Fibroblast of skin of right biceps (primary cell): ENCODE measurements around the gene DDX19B.
A peak's percentile ranks its signal among the peaks of the same experiment; 100 is the strongest.

Source experiments
- DNase-seq: peaks from one replicate; pipeline ENCODE4 v3.0.0-alpha.2; 2013

Gene DDX19B

DNA sequence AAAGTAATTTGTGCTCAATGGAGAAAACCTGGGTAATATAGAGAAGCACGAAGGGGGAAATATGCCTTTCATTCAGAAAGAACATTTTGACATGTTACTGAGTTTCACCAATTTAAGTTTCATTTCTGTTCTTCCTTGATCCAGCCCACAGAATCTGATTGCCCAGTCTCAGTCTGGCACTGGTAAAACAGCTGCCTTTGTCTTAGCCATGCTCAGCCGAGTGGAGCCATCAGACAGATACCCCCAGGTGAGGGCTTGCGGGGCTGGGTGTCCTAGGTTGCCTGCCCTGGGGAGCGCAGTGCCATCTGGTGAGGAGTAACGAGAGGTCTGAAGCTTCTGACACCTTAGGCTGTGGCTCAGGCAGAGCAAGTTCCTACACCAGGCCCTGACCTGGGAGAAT lies 65.4 kb downstream of the DDX19B start:
- DNase-seq = no peak

DNA sequence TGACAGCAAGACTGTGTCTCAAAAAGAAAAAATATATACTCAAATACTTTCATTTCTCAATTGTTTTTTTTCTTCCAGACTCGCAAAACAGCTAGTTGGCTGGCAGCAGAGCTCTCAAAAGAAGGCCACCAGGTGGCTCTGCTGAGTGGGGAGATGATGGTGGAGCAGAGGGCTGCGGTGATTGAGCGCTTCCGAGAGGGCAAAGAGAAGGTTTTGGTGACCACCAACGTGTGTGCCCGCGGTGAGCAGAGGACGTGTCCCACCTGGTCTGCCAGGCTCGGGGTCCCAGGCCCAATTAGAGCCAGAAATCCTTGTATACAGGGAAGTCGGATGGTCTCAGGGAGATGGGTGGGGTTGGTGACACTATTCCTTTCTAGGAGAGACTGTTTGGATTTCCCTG lies 71.2 kb downstream of the DDX19B start:
- DNase-seq = peak; percentile 12

DNA sequence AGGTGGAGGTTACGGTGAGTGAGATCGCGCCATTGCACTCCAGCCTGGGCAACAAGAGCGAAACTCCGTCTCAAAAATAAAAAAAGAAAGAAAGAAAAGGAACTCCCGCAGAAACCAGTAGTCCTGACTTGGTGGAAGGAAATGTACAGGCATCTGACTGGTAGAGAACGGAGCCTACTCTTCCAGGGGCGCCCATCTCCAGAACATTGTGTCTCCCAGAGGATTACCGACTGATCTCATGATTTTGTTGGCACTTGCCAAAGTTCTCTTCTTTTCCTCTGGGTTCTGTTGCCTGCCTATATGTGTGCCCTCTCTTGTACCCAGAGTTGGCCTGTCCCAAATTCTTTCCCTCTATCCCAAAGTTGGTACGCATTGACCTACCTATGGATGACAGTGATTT lies 71.9 kb downstream of the DDX19B start:
- DNase-seq = no peak

DNA sequence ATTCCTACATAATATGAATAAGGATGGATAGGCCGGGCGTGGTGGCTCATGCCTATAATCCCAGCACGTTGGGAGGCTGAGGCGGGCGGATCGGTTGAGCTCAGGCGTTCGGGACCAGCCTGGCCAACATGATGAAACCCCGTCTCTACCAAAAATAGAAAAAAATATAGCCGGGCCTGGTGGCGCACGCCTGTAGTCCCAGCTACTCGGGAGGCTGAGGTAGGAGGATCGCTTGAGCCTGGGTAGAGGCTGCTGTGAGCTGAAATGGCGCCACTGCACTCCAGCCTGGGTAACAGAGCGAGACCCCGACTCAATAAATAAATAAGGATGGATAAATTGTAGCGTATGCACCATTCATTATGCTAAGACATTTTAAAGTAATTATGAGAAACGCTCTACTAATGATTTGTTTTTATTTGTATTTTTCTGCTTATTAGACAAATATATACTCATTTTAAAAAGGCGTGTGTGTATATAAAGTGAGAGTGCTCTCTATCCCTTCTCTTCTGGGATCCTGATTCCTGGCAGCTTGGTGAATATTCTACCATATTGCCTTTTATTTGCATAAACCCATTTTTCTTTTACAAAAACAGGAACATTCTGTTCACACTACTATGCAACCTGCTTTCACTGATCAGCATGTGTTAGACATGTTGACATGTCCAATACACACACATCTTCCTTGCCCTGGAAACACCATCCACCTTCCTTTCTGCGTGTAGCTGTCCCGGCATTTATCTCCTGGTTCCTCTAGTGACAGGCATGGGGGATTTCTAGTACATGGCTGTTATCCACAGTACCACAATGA lies 74.1 kb downstream of the DDX19B start:
- no peak for DNase-seq

DNA sequence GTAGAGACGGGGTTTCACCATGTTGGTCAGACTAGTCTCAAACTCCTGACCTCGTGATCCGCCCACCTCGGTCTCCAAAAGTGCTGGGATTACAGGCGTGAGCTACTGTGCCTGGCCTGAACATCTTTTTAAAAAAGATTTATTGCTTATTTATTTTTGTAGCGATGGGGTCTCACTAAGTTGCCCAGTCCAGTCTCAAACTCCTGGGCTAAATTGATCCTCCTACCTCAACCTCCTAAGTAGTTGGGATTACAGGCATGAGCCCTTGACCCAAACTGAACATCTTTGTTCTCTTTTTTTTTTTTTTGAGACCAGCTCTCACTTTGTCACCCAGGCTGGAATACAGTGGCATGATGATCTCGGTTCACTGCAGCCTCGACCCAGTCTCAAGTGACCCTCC lies 75.2 kb downstream of the DDX19B start:
- DNase-seq = no peak

DNA sequence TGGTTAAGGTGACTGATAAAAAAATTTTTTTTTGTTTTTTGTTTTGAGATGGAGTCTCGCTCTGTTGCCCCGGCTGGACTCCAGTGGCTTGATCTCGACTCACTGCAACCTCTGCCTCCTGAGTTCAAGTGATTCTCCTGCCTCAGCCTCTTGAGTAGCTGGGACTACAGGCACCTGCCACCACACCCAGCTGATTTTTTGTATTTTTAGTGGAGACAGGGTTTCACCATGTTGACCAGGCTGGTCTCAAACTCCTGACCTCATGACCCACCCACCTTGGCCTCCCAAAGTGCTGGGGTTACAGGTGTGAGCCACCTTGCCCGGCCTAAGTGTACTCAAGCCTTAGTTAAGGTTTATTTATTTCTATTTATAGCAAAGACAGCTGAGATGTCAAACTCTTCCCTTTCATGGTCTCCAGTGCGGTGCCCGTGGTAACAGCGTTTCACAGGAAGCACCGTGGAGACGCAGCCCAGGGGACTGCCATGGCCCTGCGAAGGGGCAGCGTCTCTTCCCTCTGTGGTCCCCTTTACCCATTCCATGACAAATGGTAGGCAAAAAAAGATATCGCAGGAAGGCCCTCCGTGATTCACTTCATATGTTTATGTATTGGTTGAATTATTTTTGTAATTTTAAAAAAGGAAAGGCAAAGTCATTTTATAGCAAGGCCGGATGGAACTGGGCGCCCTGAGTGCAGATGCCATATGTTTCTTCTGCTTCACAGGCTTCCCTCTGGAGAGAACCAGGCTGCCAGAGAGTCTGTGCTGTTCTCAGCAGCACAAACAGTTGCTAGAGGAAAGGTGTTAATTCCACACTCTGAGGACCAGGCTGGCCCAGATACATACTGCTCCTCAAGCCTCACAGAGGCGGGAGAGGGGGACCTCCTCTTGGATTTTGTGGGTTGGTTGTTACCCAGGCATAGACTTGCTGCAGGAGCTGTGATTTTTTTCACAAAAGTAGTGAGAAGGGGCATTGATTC lies 76.9 kb downstream of the DDX19B start:
- DNase-seq = no peak

DNA sequence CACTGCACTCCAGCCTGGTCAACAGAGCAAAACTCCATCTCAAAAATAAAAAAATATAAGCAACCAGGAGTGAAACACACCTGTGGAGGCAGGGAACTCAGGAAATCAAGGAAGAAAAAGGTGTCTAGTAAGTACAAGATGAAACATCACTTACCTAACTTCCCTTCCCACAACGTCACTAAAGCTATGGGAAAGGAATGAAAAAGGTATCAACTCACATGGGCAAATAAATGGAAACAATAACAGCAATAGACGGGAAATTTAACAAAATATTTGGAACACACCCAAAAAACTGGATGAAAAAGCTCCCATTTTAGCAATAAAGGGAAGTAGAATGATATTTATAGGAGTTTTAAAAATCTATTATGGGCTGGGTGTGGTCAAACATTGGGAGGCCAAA lies 78.8 kb downstream of the DDX19B start:
- no peak for DNase-seq

DNA sequence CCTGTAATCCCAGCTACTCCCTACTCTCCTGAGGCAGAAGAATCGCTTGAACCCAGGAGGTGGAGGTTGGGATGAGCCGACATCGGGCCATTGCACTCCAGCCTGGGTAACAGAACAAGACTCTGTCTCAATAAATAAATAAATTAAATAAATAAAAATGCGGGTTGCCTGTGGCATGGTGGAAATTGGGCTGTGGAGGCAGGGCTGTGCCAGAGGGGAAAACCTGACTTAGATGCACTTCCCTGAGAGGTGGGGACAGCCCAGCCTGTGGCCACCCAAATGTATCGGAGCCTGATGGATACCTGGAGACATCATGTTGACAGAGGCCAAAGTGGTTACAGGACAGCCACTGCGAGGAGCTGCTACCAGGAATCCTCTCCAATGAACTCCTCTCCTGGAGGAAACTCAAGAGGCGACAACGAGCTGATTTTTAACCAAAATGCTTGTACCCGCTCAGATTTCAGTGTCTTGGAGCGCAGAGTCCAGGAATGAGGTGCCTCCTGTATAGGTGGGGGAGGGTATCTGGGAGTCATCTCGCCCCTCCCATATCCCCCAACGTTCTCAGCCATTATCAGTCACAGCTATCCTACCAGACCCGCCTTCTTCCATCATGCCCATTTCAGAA lies 80.0 kb downstream of the DDX19B start:
- no peak for DNase-seq

DNA sequence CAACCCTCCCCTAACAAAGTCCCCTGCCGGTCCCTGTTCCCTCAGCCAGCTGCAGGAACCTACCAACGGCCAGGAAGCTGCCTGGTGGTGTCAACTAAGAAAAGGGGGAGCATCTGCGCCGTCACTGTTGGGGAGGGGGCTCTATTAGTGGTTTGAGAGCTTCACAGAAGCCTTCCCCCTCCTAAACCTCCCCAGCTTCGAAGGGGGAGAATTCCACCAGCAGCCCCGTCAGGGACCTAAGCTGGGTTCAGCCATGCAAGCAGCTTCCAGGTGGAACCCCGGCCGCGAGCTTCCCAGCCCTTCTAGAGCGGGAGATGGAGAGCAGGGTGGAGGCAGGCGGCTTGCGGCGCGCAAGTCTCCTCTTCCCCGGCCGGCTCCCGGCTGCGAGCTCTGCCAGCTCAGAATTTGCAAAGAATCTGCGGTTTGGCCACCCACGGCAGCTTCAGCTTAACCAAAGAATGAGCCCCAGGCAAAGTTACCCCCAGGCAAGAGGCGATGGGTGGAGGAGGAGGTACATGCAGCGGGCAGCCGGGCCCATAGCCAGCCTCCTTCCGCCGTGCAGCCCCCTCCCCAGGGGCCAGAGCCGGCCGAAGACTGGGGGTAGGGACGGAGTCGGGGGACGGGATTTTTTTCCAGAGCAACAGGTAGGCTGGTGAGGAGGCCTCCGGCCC lies 81.4 kb downstream of the DDX19B start:
- peak; percentile 91 for DNase-seq

DNA sequence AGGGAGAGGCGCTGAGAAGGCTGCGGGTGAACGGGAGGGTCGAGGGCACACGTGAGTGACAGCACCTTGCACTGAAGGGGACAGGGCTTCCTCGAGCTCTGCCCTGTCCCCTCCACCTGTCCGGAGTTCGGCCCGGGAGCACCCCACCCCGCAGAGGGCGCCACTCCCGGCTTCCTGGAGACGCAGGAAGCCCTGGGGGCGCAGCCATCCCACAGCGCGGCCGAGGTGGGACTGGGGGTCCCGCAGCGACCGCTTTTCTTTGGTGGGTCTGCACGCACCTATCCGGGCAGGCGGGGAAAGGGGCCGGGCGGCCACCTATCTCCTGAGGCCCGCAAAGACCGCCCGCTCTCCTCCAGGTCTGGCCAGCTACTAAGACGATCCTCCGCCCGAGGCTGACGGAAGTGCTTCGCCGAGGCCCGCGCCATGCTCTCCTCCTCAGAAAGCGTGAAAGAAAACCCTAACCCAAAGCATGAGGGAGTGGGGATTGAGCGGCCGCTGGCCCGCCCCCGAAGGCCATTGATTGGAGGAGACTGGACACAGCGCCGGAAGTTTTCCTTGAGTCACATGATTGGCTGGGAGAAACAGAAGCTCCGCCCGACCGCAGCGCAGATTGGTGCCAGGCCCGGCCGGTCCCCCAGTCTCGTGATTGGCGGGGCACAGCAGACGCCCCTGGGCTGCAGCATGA lies 82.1 kb downstream of the DDX19B start:
- DNase-seq = peak; percentile 98

DNA sequence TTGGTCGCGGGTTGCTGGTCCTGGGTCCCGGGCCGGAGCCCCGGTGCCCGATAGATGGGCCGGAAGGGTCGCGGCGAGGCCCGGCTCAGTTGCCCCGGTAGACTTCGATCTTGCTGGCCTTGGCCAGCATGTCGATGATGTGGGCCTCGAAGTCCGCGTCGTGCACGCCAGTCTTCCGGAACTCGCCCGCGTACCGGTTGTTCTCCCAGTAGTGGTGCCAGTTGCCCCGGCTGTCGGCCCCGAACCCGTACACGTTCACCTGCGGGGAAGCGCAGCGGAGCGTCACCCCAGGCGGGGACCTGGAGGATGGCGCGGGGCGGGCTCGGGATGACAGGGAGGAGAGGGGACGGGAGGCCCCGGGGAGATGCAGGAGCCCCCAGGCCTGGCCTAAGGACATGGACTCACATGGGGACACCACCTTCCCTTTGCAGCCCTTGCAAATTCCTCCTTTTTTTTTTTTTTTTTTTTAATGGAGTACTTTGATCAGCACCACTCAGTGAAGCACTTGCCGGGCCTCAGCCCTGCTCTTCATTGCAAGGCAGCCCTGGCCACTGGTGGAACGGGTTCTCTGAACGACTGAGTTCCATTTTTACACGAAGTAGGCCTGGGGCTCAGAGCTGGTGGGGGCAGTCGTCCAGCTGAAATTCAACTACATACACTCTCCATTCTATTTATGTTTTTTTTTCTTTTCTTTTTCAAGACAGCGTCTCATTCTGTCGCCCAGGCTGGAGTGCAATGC lies 82.8 kb downstream of the DDX19B start:
- DNase-seq = no peak

DNA sequence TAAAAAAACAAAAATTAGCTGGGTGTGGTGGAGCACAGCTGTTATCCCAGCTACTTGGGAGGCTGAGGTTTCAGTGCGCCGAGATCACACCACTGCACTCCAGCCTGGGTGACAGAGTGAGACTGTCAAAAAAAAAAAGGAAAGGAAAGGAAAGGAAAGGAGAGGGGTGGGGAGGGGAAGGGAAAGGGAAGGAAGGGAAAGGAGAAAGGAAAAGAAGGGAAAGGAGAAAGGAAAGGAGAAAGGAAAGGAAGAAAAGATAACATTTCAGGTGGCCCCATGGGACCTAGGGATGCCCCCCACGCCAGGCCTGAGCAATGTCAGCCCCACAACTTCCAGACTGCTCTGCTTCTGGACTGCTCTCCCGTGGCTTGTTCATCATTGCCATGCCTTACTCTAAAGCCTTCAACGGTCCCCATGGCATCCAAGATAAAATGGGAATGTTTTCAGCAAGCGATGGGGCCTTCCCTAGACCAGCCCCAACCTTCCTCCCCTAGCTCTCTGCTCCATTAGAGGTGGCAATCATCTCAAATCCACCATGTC lies 84.5 kb downstream of the DDX19B start:
- DNase-seq = no peak
